HG02943 (cell line): ENCODE measurements around the gene GDF15.

Source experiments
- ATAC-seq: cut with Tn5 transposase; IDR thresholded peaks from one replicate; pipeline ENCODE4 v1.9.1; 2021; ENCODE audit warnings: mild to moderate bottlenecking, low read depth, moderate library complexity; ENCODE audit not compliant: unreplicated experiment

Gene GDF15

GRCh38 chr19:18417250-18418028 lies 31.5 kb downstream of the GDF15 start:
- no peak for ATAC-seq

- ATAC-seq, result no peak
Observed at GRCh38 chr19:18418029-18418482, 32.1 kb downstream of the GDF15 start.

GRCh38 chr19:18418483-18419194 lies 32.7 kb downstream of the GDF15 start:
- ATAC-seq, result no peak

GRCh38 chr19:18419195-18419698 lies 33.3 kb downstream of the GDF15 start, which contains the start of gene SSBP4:
Gene SSBP4 (plus strand): TSS chr19:18419398. CDS start chr19:18419649, 251 bp downstream.
- ATAC-seq, result no peak

GRCh38 chr19:18419699-18420460 lies 33.9 kb downstream of the GDF15 start:
- ATAC-seq, result no peak

- ATAC-seq, result no peak
Observed at GRCh38 chr19:18420930-18421329, 35.0 kb downstream of the GDF15 start.

- ATAC-seq, result no peak
Observed at GRCh38 chr19:18421371-18421959, 35.5 kb downstream of the GDF15 start.

GRCh38 chr19:18422530-18423191 lies 36.7 kb downstream of the GDF15 start:
- no peak for ATAC-seq

- no peak for ATAC-seq
Observed at GRCh38 chr19:18423258-18424020, 37.5 kb downstream of the GDF15 start.

GRCh38 chr19:18424122-18424889 lies 38.3 kb downstream of the GDF15 start:
- no peak for ATAC-seq

- ATAC-seq, result no peak
Observed at GRCh38 chr19:18424890-18425514, 39.0 kb downstream of the GDF15 start.

- no peak for ATAC-seq
Observed at GRCh38 chr19:18425515-18426415, 39.8 kb downstream of the GDF15 start.

GRCh38 chr19:18426416-18426767 lies 40.4 kb downstream of the GDF15 start:
- ATAC-seq, result no peak

GRCh38 chr19:18427080-18427742 lies 41.3 kb downstream of the GDF15 start:
- ATAC-seq, result no peak

GRCh38 chr19:18427743-18428113 lies 41.8 kb downstream of the GDF15 start:
- no peak for ATAC-seq

GRCh38 chr19:18428173-18428786 lies 42.3 kb downstream of the GDF15 start:
- no peak for ATAC-seq
